K562 (cell line): ENCODE results near the gene C1orf174. TPM values are rescaled to one million over a fixed set of nuclear protein-coding genes. Genes with fewer than 3 reads are reported as not detected.

ENCODE experiments used
- ATAC-seq: fragments of 200-7000 bp; cut with Tn5 transposase; 3 replicates; pipeline ENCODE4 v1.9.1; 2020; ENCODE audit warnings: moderate library complexity
- BruUV-seq: library from RNA; stranded (reverse); fragments of 400-500 nt; replicated peaks from 2 replicates; lab custom pipeline; 2021; lab: Mats Ljungman, UMichigan
- CTCF ChIA-PET: fragments of 300-600 bp; formaldehyde crosslinking; extraction: SDS; loops from one replicate; lab custom pipeline; 2021; ENCODE audit warnings: low intra/inter-chr PET ratio; lab: Yijun Ruan, JAX
- POLR2A ChIA-PET: fragments of 300-600, 350-650 bp; sonication (Branson Sonifier 250); formaldehyde crosslinking; extraction: SDS; loops from one replicate; lab custom pipeline; 2021; ENCODE audit warnings: antibody characterized with exemption, inconsistent platforms; lab: Yijun Ruan, JAX
- DNase-seq, 4 experiments: peaks; one replicate each; pipeline versions ENCODE4 v3.0.0 to v3.0.0-alpha.2; 2011 to 2018; ENCODE audit warnings: low spot score in 3 of 4, mixed read lengths in 3 of 4; ENCODE audit errors: extremely low read depth in 1 of 4
- FAIRE-seq: peaks from 2 replicates; lab custom pipeline; 2011; peaks lifted over from hg19 to GRCh38; lab: Jason Lieb, UNC
- H2AFZ ChIP-seq: 2 replicates; pipeline ENCODE4 v1.6.0; 2011; ENCODE audit warnings: low read depth, low read length, control low read depth, inconsistent platforms
- H3K27ac ChIP-seq: fragments of 200-600 bp; 3 replicates; pipeline ENCODE4 v1.8.0; 2011; ENCODE audit warnings: low read depth, mild to moderate bottlenecking, control low read depth, inconsistent platforms, low read length, moderate library complexity, mixed read lengths; ENCODE audit errors: extremely low read depth
- H3K27me3 ChIP-seq, 2 experiments: fragments of 300-600 bp in 1 of 2; 2 replicates in 1 of 2; 3 replicates in 1 of 2; pipeline versions ENCODE4 v1.6.0 to v1.8.0; 2011; ENCODE audit warnings: inconsistent platforms in 2 of 2, low read length in 2 of 2, mild to moderate bottlenecking in 1 of 2, mixed read lengths in 1 of 2, moderate library complexity in 1 of 2; ENCODE audit not compliant: control insufficient read depth in 2 of 2, insufficient read depth in 2 of 2
- H3K36me3 ChIP-seq: fragments of 300-600 bp; 3 replicates; pipeline ENCODE4 v1.8.0; 2011; ENCODE audit warnings: mild to moderate bottlenecking, low read length, inconsistent platforms; ENCODE audit not compliant: control insufficient read depth, insufficient read depth
- H3K4me1 ChIP-seq, 2 experiments: fragments of 200-600 bp in 1 of 2; replicated peaks in 1 of 2; 2 replicates in 1 of 2; 3 replicates in 1 of 2; pipeline versions ENCODE4 v1.5.1 to v1.8.0; 2011; ENCODE audit warnings: inconsistent platforms in 2 of 2, low read length in 2 of 2, mild to moderate bottlenecking in 1 of 2, mixed read lengths in 1 of 2, moderate library complexity in 1 of 2; ENCODE audit not compliant: control insufficient read depth in 2 of 2, insufficient read depth in 2 of 2
- H3K4me2 ChIP-seq: 2 replicates; pipeline ENCODE4 v1.6.1; 2011; ENCODE audit warnings: low read length, control low read depth, inconsistent platforms, mixed read lengths; ENCODE audit not compliant: insufficient read depth
- H3K4me3 ChIP-seq: fragments of 200-600 bp; sonication (generic), shearing (Covaris generic); 2 replicates; pipeline ENCODE4 v1.5.1; 2016; ENCODE audit warnings: control low read depth, inconsistent platforms
- H3K79me2 ChIP-seq: fragments of 200-600 bp; 3 replicates; pipeline ENCODE4 v1.8.0; 2011; ENCODE audit warnings: low read length, inconsistent platforms; ENCODE audit not compliant: control insufficient read depth, insufficient read depth
- H3K9ac ChIP-seq, 2 experiments: 2 replicates each; pipeline versions ENCODE4 v1.6.0 to v1.6.1; 2011; ENCODE audit warnings: low read depth in 2 of 2, low read length in 2 of 2, control low read depth in 1 of 2, inconsistent platforms in 1 of 2, mild to moderate bottlenecking in 1 of 2, mixed read lengths in 1 of 2; ENCODE audit not compliant: insufficient read depth in 1 of 2
- H3K9me1 ChIP-seq: one replicate; pipeline ENCODE4 v1.6.0; 2011; ENCODE audit warnings: inconsistent platforms, mild to moderate bottlenecking, low read length, moderate library complexity; ENCODE audit not compliant: control insufficient read depth, insufficient read depth
- H3K9me3 ChIP-seq: replicated peaks from 2 replicates; pipeline ENCODE4 v1.5.1; 2011; ENCODE audit warnings: low read depth, low read length, inconsistent platforms; ENCODE audit not compliant: control insufficient read depth, insufficient read depth
- H4K20me1 ChIP-seq: replicated peaks from 2 replicates; pipeline ENCODE4 v1.6.1; 2011; ENCODE audit warnings: low read length, inconsistent platforms, mixed read lengths; ENCODE audit not compliant: control insufficient read depth, insufficient read depth
- DPF2 ChIP-seq: fragments of 450-650 bp; IDR thresholded peaks from 2 replicates; pipeline ENCODE4 v1.6.1; 2016
- FOS ChIP-seq: IDR thresholded peaks from 3 replicates; pipeline ENCODE4 v1.6.1; 2011; ENCODE audit not compliant: insufficient read length; ENCODE audit errors: extremely low read depth
- MAFK ChIP-seq: IDR thresholded peaks from 2 replicates; pipeline ENCODE4 v1.6.1; 2011; ENCODE audit warnings: low read length, improper control_type of control experiment
- RBM17 ChIP-seq: fragments of 200-400 bp; formaldehyde crosslinking; IDR thresholded peaks from 2 replicates; pipeline ENCODE4 v1.6.1; 2017; ENCODE audit warnings: low read depth, mild to moderate bottlenecking, low read length, borderline replicate concordance
- ZNF134 ChIP-seq: fragments of 250-450 bp; sonication (Bioruptor Pico); conservative IDR thresholded peaks from 2 replicates; pipeline ENCODE4 v1.4.0; 2020
- WGBS: fragments of 100-300 bp; shearing (Covaris generic); methylation state at CpG from one replicate; pipeline ENCODE4 v1.1.6; 2016; ENCODE audit warnings: low coverage, mixed read lengths; ENCODE audit not compliant: insufficient coverage; ENCODE audit errors: missing lambda C conversion rate; 5-methylcytosine and 5-hydroxymethylcytosine counted together
- in situ Hi-C: fragments of 300-500 bp; cut with MboI; formaldehyde crosslinking; loops from 4 replicates; pipeline ENCODE4 v1.15.0; 2018; ENCODE audit warnings: inconsistent platforms, mixed read lengths
- intact Hi-C: fragments of 100-400 bp; cut with micrococcal nuclease; formaldehyde crosslinking; loops from 2 replicates; pipeline ENCODE4 v1.14.2; 2022
- polyA plus RNA-seq, 8 experiments: library from polyadenylated mRNA; depleted of rRNA in 4 of 8; stranded (reverse) in 5 of 8; unstranded in 3 of 8; fragments of >200 nt; fragmentation: Nextera tagmentation in 2 of 8; fragmentation: Illumina TruSeq in 1 of 8; extraction: Ambion mirVana in 2 of 8; extraction: Trizol in 1 of 8; gene quantifications; 2 replicates each; pipeline versions ENCODE4 v1.2.1 to v1.2.3, GENCODE V29; 2011 to 2014; ENCODE audit warnings: inconsistent platforms in 1 of 8, missing spikeins in 1 of 8
- total RNA-seq, 7 experiments: library from RNA; depleted of rRNA in 6 of 7; stranded (reverse); fragments of >200 nt in 6 of 7; fragmentation: Illumina TruSeq in 2 of 7; extraction: Trizol in 2 of 7; gene quantifications; 2 replicates each; pipeline versions ENCODE4 v1.2.1 to v1.2.3, GENCODE V29; 2011 to 2021; ENCODE audit warnings: low replicate concordance in 1 of 7
- TF ChIP-seq, protein P1 (sequence below), 2 experiments: IDR thresholded peaks; 2 replicates each; pipeline ENCODE4 v1.6.1; 2011; ENCODE audit warnings: borderline replicate concordance in 1 of 2, control low read depth in 1 of 2, low read depth in 1 of 2, low read length in 1 of 2, mild to moderate bottlenecking in 1 of 2, mixed read lengths in 1 of 2, moderate library complexity in 1 of 2; ENCODE audit not compliant: insufficient read depth in 1 of 2, insufficient read length in 1 of 2, poor library complexity in 1 of 2, severe bottlenecking in 1 of 2; ENCODE audit errors: extremely low read depth in 1 of 2

Gene C1orf174
- total and polyA plus RNA-seq, 9 of the 15 experiments (the other 6 are each of a cell fraction or from before 2014, with no cell fraction given): 38.5 to 64.9 (median 45.4) TPM

- no peak overlapping the region for H3K9ac ChIP-seq
- no peak overlapping the region for H3K4me2 ChIP-seq
- POLR2A ChIA-PET: interaction anchor here (1.2 kb wide), 1 partner anchor 24 kb away, joined by 3 read pairs; no protein-coding TSS in a partner anchor
- H3K9me3 ChIP-seq: peaks cover 2% of the 10 kb centered on the region
- BruUV-seq: no TSS peak
- no peaks in the 10 kb centered on the region for H3K79me2 ChIP-seq
- no peaks in the 10 kb centered on the region for H3K9me1 ChIP-seq
- H4K20me1 ChIP-seq: no peaks in the 10 kb centered on the region
- 5% methylated on average over 12 of the region's 12 CpGs for whole genome bisulfite sequencing
- CTCF ChIA-PET: no interaction called here
- no peak overlapping the region for H3K4me3 ChIP-seq
- intact Hi-C loops (no loop called here), in situ Hi-C loops (no loop called here)
- no peak overlapping the region for H2AFZ ChIP-seq
- no peaks in the 10 kb centered on the region; a peak in 2 of 5 replicates for H3K4me1 ChIP-seq
- FAIRE-seq (no peak), DNase-seq (no peak), ATAC-seq (no peak)
- H3K27me3 ChIP-seq: peaks cover 0 to 27% of the 10 kb centered on the region in 2 experiments; a peak in 2 of 5 replicates
- TF ChIP-seq MAFK (no peak), RBM17 (no peak), DPF2 (no peak), FOS (no peak), ZNF134 (no peak)
- TF ChIP-seq, protein P1, sequence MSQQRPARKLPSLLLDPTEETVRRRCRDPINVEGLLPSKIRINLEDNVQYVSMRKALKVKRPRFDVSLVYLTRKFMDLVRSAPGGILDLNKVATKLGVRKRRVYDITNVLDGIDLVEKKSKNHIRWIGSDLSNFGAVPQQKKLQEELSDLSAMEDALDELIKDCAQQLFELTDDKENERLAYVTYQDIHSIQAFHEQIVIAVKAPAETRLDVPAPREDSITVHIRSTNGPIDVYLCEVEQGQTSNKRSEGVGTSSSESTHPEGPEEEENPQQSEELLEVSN (IDR thresholded peaks at IDR 0.05; ENCODE audit: borderline replicate concordance in 1 of 2, extremely low read depth in 1 of 2, insufficient read depth in 1 of 2, insufficient read length in 1 of 2, low read depth in 1 of 2, low read length in 1 of 2, poor library complexity in 1 of 2, severe bottlenecking in 1 of 2): no peak
- no peaks in the 10 kb centered on the region for H3K36me3 ChIP-seq
- no peak overlapping the region for H3K27ac ChIP-seq
These were observed 25.2 kb upstream of the C1orf174 start for GRCh38 chr1:3925256-3925655.
